OCI-LY1 (cell line): Measurements from ENCODE around the gene CERS6.

Experiments
- CTCF ChIP-seq: fragments of 200-600 bp; sonication (generic), shearing (Covaris generic); IDR thresholded peaks from 2 replicates; pipeline ENCODE4 v1.5.1; 2017; ENCODE audit warnings: mild to moderate bottlenecking, antibody characterized with exemption, low read length, moderate library complexity, mixed read lengths
- EZH2 ChIP-seq: fragments of 200-600 bp; sonication (generic), shearing (Covaris generic); IDR thresholded peaks from 2 replicates; pipeline ENCODE4 v1.8.0; 2017; ENCODE audit warnings: borderline replicate concordance, mixed run types, mild to moderate bottlenecking, antibody characterized with exemption, low read length, moderate library complexity, mixed read lengths

GRCh38 chr2:168749297-168749696 is 293.2 kb downstream of the CERS6 start:
- no peak for TF ChIP-seq CTCF
- TF ChIP-seq EZH2 = no peak
